ENCODE data around the gene SEMA3F.

The SEMA3F gene

DNA sequence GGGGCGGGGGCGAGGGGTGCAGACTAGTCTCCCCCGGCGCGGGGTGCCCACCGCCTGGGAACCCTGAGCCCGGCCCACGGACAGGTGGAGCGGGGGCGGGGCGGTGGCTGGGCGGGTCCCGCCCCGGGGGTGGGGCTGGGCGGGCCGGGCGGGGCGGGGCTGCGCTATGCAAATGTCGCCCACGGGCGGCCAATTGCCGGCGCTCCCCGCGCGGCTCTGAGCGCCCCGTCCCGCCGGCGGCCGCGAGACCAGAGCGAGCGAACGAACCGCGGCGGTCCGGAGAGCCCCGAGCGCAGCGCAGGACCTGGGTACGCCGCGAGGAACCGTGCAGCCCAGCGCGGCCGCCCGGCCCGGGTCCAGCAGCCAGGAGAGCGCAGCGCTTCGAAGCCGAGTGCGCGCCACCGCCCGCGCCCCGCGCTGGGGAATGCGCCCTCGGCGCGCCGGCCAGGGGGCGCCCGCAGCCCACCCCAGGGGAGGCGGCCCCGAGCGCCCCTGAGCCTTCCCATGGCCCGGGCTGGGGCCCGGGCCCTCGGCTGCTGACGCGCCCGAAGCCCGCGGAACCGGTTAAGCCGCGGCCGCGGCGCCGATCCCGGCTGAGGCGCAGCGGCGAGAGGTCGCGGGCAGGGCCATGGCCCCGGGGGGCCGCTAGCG, at the start of gene SEMA3F:
Gene SEMA3F (plus strand): TSS at position 485 of the 651 bp plus-strand sequence. CDS start 4,299 bp downstream, outside the sequence.
- peak; percentile 11 for DNase-seq

DNA sequence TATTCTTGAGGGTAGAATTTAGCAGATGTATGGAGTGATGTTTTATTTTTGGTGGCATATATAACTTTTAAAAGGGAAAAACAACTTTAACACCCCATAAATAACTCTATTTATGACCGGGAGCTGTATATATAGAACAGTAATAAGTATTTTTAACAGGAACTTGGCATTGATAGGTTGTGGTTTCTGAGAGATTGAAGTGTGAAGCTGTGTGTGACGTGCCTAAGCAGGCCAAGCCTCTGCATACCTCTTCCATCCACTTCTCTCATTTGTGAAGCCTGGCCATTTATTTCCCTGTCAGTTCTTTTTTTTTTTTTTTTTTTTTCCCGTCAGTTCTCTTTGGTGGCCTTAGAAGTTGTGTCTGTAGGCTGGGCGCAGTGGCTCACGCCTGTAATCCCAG, 43.4 kb upstream of the SEMA3F start:
- no peak for DNase-seq

DNA sequence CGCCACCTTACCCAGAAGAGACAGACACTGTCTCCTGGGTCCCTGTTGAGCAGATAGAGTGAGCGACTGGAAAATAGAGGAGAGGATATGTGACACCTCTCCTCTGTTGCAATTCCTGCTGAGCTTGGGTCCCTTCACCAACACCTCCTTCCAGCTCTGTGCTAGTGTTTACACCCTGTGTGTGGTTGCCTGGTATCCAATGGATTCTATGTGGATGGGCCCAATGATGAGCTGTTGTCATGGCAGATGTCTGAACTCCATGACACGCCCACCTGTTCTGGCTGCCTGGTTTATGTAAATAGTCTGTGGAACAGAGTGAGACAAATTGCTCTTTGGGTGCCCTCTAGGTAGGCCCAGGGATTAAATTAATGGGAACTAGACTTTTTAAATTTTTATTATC, 42.7 kb upstream of the SEMA3F start:
- no peak for DNase-seq

- no peak for DNase-seq
These were observed 38.0 kb upstream of the SEMA3F start for GRCh38 chr3:50117120-50117519.

- no peak for DNase-seq
These were observed 36.9 kb upstream of the SEMA3F start for GRCh38 chr3:50118237-50118636.

DNA sequence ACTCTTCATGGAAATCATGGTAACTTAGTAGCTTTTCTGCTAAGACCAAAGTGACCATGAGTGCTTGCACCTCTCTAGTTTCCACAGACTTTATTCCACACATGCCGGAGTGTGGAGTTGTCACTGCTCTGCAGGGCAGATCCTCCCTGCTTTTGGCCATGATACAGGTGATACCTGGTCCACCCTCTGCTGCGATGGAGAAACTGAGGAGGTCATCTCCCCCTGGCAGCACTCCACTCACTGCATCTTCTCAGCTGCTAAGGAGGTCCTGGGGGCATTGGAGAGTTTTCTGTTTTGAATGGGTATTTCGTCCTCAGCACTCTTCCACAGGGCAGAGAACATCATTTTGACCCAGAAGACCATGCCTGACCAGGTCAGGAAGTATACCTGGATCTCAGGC, 35.3 kb upstream of the SEMA3F start:
- no peak for DNase-seq

DNA sequence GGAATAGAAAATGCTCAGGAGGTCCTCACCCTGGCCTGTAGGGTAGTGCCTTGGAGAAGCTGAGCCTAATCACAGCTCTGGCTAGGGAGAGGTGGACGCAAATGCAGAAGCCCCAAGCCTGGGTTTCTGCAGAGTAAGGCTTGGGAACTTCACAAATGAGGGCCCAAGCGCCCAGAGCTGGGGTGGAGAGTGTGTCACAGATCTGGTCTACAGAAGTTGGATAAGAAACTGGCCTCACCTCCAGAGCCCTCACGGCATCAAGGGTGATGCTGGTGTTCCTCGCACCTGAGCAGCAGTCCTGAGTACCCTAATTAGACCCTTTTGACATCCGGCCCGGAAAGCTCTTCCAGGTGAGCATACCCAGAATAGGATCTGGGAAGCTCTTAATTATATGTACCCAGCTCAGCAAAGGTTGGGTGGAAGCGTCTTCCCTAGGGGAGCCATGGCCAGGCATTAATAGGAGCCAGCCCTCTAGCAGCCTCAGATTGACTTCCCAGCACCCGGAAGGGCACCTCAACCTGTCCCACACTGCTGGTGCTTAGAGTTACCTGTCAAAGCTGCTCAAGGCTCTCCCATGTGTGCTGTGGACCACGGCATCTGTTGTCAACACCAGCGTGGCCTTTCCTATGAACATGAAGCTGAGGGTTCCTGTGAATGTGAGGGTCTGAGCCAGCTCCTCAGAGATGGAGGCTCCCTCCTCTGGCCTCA, 34.6 kb upstream of the SEMA3F start:
- no peak for DNase-seq

DNA sequence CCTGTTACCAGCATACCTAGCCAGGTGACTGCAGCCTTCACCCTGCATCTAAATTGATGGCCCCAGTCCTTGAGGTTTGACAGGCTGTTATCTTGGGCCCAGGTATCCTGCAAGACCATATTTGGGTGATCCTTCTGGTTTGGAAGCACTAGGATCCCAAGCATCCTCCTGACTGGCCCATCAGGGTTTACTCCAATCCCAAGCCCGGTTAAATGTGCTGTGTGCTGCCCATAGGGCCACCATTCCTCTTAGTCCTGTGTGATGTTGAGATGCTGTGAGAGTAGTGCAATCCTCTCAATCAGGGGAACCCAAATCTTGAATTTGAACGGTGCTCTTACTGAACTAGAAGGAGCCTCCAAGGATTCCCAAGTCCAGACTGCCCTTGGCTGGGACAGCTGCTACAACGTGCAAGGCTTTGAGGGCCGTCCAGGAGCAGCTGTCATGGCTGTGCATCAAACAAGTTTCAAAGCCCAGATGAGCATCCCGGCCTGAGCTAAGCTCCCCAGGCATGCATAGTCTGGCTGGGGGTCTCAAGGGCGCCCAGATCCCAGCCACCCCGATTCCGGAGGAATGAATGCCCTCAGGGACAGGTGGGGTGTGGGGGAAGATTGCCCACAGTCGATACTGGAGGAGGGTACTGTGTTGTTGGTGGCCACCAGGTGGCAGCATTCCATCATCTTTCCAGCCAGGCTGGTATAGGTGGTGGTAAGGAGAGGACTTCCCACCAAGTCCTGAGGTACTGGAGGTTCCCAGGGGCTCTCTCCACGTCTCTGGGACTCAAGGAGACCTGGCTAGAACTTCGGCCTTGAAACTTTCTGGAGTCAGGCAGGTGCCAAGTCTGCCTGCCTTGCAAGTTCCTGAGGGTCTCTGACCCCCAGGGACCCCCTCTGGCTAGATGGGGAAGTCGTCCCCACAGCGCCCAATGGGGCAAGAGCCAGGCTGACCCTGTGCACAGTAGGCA, 33.8 kb upstream of the SEMA3F start:
- peak; percentile 55 for DNase-seq

GRCh38 chr3:50122071-50122470, 33.1 kb upstream of the SEMA3F start:
- DNase-seq: no peak

GRCh38 chr3:50122661-50123391, 32.3 kb upstream of the SEMA3F start:
- DNase-seq: no peak

- DNase-seq: no peak
These were observed 31.6 kb upstream of the SEMA3F start for GRCh38 chr3:50123394-50124051.

DNA sequence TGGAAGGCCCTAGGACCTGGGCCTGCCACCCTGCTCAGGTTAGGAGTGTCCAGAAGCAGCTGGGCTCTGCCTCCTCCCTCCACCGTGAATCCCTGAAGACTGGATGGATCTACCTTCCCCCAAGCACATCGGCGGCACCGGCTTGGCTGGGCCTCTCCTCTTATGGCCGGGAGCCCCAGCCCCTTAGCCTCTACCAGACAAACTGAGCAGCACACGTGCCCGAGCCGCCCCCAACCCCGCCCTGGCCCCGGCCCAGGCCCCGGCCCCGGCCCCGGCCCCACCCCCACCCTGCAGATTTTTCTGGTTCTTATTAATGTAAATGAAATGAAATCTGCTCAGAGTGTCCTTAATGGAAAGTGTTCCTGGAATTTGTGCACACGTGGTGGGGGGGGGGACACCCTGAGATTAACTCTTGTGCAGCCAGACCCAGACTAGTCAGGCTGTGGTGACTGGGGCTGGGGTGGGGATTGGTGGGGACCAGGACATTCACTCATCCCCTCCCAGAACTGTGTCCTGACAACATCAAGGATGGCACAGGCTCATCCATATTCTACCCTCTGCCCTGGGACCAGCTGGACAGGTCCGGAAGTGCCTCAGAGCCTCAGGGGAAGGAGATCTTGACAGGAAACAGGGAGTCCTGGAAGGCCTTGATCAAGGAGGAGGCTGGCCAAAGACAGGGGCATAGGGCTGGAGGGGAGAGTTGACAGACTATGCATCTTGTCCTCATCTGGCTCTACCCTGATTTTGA, 30.9 kb upstream of the SEMA3F start:
- DNase-seq: no peak

- no peak for DNase-seq
These were observed 30.3 kb upstream of the SEMA3F start for GRCh38 chr3:50124800-50125178.

DNA sequence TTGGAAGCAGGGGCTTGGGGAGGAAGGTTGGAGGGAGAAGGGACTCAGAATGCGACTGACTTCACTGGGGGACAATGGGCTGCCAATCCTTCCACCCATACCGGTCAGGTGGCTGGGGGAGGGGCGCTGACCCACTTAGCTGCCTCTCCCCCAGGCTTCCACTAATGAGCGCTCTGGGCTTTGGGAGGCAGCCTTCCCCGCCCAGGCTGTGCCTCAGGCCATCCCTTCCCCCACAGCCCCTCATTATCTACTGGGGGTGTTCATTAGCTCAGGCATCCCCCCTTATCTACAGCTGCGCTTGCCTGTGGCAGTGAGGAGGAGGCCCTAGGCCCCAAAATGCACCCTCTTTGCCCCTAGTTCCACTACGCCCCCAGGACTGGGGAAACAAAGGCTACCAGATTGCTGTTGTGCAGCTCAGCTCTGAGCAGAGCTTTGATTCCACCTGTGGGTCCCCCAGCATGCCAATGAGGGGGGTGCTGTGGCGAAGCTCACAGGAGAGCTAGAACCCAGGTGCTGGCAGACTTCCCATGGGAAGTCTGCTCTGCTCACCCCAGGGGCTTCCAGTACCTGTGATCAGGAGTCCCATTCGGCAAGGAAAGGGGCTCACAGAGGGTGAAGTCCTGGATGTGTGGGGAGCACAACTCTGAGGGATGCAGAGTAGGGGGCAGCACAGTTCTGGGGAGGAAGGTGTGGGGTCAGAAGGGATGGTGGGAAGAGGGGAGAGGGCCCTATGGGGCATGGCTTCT, 29.4 kb upstream of the SEMA3F start:
- no peak for DNase-seq

DNA sequence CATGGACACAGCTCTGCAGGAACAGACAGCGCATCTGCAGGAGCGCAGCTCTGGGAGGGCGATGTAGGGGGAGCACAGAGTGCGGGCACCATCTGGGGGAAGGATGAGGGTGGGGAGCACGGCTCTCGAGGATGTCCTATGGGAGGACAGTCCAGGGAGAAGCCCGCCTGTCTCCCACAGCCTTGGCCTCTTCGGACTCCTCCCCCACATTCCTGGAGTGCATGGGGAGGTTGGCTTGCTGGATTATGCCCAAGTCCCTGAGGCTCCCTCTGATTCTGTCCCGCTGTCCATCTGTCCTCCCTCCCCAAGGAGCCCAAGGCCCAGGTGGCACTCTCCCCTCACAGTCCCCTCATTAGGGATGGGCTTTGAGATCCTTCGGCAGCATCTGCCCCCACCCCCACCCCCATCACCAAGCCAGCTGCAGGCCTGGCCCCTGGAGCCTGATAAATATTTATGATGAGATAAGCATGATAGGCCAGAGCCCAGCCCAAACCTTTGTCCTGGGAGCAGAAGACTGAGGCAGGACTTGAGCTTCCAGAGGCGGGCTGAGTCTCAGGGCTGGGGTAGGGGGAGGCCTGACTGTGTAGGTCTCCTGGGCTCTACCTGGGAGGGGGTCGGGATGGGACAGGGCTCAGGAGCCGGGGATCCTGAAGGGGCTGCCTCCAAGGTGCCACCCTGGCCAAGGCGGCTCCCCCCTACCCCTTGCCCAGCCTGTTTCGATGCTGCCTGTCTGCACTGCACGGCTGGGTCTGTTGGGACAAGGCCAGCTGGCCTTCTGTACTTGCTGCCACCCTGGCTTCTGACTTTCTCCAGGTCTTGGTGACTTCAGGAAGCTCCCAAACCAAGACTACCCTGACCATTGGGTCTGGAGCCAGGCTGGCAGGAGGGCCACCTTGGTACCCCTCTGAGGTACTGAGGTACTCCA, 28.6 kb upstream of the SEMA3F start:
- no peak for DNase-seq

DNA sequence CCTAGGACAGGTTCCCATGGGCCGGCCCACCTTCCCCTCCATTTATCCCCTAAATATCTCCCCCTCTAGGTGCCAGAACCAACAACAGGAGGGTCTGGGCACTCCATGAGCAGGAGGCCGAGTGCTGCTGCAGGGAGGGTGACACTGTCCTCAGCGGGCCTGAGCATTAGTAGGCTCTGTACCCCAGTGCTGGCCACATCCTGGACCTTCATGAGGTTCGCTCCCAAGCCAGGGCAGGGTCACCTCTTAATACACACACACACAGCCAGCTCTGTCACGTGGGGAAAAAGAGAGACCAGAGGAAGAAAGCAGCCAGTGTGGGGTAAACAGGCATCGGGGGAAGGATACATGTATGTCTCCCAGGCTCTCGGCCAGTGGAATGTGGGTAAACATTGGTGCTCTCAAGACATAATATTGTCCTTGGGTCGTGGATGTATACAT, 27.9 kb upstream of the SEMA3F start:
- DNase-seq: no peak

DNA sequence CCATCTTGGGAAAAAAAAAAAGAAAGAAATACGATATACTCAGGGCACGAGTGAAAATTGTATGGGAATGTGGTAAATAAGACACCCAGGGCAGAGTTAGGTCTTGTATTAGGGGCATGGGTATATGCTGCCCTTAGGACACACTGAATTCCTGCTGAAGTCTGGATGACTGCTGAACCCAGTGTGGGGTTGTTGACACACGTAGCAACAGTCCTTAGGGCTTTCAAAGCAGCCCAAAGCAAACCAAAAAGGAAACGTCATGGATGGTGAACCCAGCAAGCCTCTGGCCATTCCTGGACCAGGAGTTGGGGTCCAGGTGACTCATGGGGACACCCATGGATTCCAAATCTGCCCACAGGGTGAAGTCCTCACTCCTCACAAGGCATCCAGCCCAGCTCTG, 27.1 kb upstream of the SEMA3F start:
- no peak for DNase-seq

- no peak for DNase-seq
These were observed 24.7 kb upstream of the SEMA3F start for GRCh38 chr3:50130436-50130835.

- no peak for DNase-seq
These were observed 22.5 kb upstream of the SEMA3F start for GRCh38 chr3:50132421-50133282.
